Measurements from ENCODE around the gene GNAZ.

Gene GNAZ

GRCh38 chr22:23085351-23085671 is 15.0 kb downstream of the GNAZ start:
- Histone ChIP-seq H3K27me3 (replicated peaks; ENCODE audit: control insufficient read depth, insufficient read depth, low read length, poor library complexity, severe bottlenecking) (no peaks in the 10 kb centered on the region), H3K27ac (ENCODE audit: insufficient read depth, low read length, poor library complexity, severe bottlenecking) (no peak overlapping the region), H3K4me1 (ENCODE audit: control insufficient read depth, insufficient read depth, low read length, poor library complexity, severe bottlenecking) (peaks cover 4% of the 10 kb centered on the region), H3K4me3 (ENCODE audit: insufficient read depth, low read depth, low read length, poor library complexity, severe bottlenecking) (no peak overlapping the region), H3K9me3 (ENCODE audit: control insufficient read depth, low read length) (no peaks in the 10 kb centered on the region), H3K36me3 (ENCODE audit: control insufficient read depth, insufficient read depth, low read length) (no peaks in the 10 kb centered on the region)
- DNase-seq = no peak

- no peaks in the 10 kb centered on the region for H3K9me3 ChIP-seq (ENCODE audit: control insufficient read depth, low read length)
- H3K36me3 ChIP-seq (ENCODE audit: control insufficient read depth, insufficient read depth, low read length) = no peaks in the 10 kb centered on the region
- H3K27me3 ChIP-seq (replicated peaks; ENCODE audit: control insufficient read depth, insufficient read depth, low read length, poor library complexity, severe bottlenecking) = no peaks in the 10 kb centered on the region
- no peak for DNase-seq
- no peak overlapping the region for H3K4me3 ChIP-seq (ENCODE audit: insufficient read depth, low read depth, low read length, poor library complexity, severe bottlenecking)
- H3K4me1 ChIP-seq (ENCODE audit: control insufficient read depth, insufficient read depth, low read length, poor library complexity, severe bottlenecking) = peaks cover 4% of the 10 kb centered on the region
- H3K27ac ChIP-seq (ENCODE audit: insufficient read depth, low read length, poor library complexity, severe bottlenecking) = no peak overlapping the region
Measured at GRCh38 chr22:23085785-23086184, 15.5 kb downstream of the GNAZ start.

GRCh38 chr22:23086263-23086662 is 15.9 kb downstream of the GNAZ start:
- H3K9me3 ChIP-seq (ENCODE audit: control insufficient read depth, low read length) = no peaks in the 10 kb centered on the region
- H3K36me3 ChIP-seq (ENCODE audit: control insufficient read depth, insufficient read depth, low read length) = no peaks in the 10 kb centered on the region
- no peaks in the 10 kb centered on the region for H3K27me3 ChIP-seq (replicated peaks; ENCODE audit: control insufficient read depth, insufficient read depth, low read length, poor library complexity, severe bottlenecking)
- no peak overlapping the region for H3K27ac ChIP-seq (ENCODE audit: insufficient read depth, low read length, poor library complexity, severe bottlenecking)
- DNase-seq = no peak
- H3K4me1 ChIP-seq (ENCODE audit: control insufficient read depth, insufficient read depth, low read length, poor library complexity, severe bottlenecking) = peaks cover 4% of the 10 kb centered on the region
- no peak overlapping the region for H3K4me3 ChIP-seq (ENCODE audit: insufficient read depth, low read depth, low read length, poor library complexity, severe bottlenecking)

- peaks cover 4% of the 10 kb centered on the region for H3K4me1 ChIP-seq (ENCODE audit: control insufficient read depth, insufficient read depth, low read length, poor library complexity, severe bottlenecking)
- H3K27ac ChIP-seq (ENCODE audit: insufficient read depth, low read length, poor library complexity, severe bottlenecking) = no peak overlapping the region
- no peak overlapping the region for H3K4me3 ChIP-seq (ENCODE audit: insufficient read depth, low read depth, low read length, poor library complexity, severe bottlenecking)
- no peaks in the 10 kb centered on the region for H3K9me3 ChIP-seq (ENCODE audit: control insufficient read depth, low read length)
- H3K36me3 ChIP-seq (ENCODE audit: control insufficient read depth, insufficient read depth, low read length) = no peaks in the 10 kb centered on the region
- no peaks in the 10 kb centered on the region for H3K27me3 ChIP-seq (replicated peaks; ENCODE audit: control insufficient read depth, insufficient read depth, low read length, poor library complexity, severe bottlenecking)
- DNase-seq = no peak
Measured at GRCh38 chr22:23086787-23087186, 16.5 kb downstream of the GNAZ start.

- H3K36me3 ChIP-seq (ENCODE audit: control insufficient read depth, insufficient read depth, low read length) = no peaks in the 10 kb centered on the region
- no peaks in the 10 kb centered on the region for H3K27me3 ChIP-seq (replicated peaks; ENCODE audit: control insufficient read depth, insufficient read depth, low read length, poor library complexity, severe bottlenecking)
- no peaks in the 10 kb centered on the region for H3K9me3 ChIP-seq (ENCODE audit: control insufficient read depth, low read length)
- H3K4me1 ChIP-seq (ENCODE audit: control insufficient read depth, insufficient read depth, low read length, poor library complexity, severe bottlenecking) = peaks cover 4% of the 10 kb centered on the region
- no peak overlapping the region for H3K4me3 ChIP-seq (ENCODE audit: insufficient read depth, low read depth, low read length, poor library complexity, severe bottlenecking)
- H3K27ac ChIP-seq (ENCODE audit: insufficient read depth, low read length, poor library complexity, severe bottlenecking) = no peak overlapping the region
- DNase-seq = no peak
Measured at GRCh38 chr22:23088199-23088604, 17.9 kb downstream of the GNAZ start.

GRCh38 chr22:23089010-23089409 is 18.7 kb downstream of the GNAZ start:
- no peaks in the 10 kb centered on the region for H3K27me3 ChIP-seq (replicated peaks; ENCODE audit: control insufficient read depth, insufficient read depth, low read length, poor library complexity, severe bottlenecking)
- H3K4me3 ChIP-seq (ENCODE audit: insufficient read depth, low read depth, low read length, poor library complexity, severe bottlenecking) = no peak overlapping the region
- H3K4me1 ChIP-seq (ENCODE audit: control insufficient read depth, insufficient read depth, low read length, poor library complexity, severe bottlenecking) = peaks cover 4% of the 10 kb centered on the region
- no peak overlapping the region for H3K27ac ChIP-seq (ENCODE audit: insufficient read depth, low read length, poor library complexity, severe bottlenecking)
- H3K9me3 ChIP-seq (ENCODE audit: control insufficient read depth, low read length) = no peaks in the 10 kb centered on the region
- DNase-seq = no peak
- no peaks in the 10 kb centered on the region for H3K36me3 ChIP-seq (ENCODE audit: control insufficient read depth, insufficient read depth, low read length)

GRCh38 chr22:23089633-23090456 is 19.5 kb downstream of the GNAZ start:
- H3K4me3 ChIP-seq (ENCODE audit: insufficient read depth, low read depth, low read length, poor library complexity, severe bottlenecking) = no peak overlapping the region
- H3K27ac ChIP-seq (ENCODE audit: insufficient read depth, low read length, poor library complexity, severe bottlenecking) = no peak overlapping the region
- no peak for DNase-seq
- no peaks in the 10 kb centered on the region for H3K27me3 ChIP-seq (replicated peaks; ENCODE audit: control insufficient read depth, insufficient read depth, low read length, poor library complexity, severe bottlenecking)
- no peaks in the 10 kb centered on the region for H3K36me3 ChIP-seq (ENCODE audit: control insufficient read depth, insufficient read depth, low read length)
- no peaks in the 10 kb centered on the region for H3K9me3 ChIP-seq (ENCODE audit: control insufficient read depth, low read length)
- peaks cover 4% of the 10 kb centered on the region for H3K4me1 ChIP-seq (ENCODE audit: control insufficient read depth, insufficient read depth, low read length, poor library complexity, severe bottlenecking)

GRCh38 chr22:23090457-23090835 is 20.1 kb downstream of the GNAZ start:
- Histone ChIP-seq H3K9me3 (ENCODE audit: control insufficient read depth, low read length) (no peaks in the 10 kb centered on the region), H3K36me3 (ENCODE audit: control insufficient read depth, insufficient read depth, low read length) (no peaks in the 10 kb centered on the region), H3K27ac (ENCODE audit: insufficient read depth, low read length, poor library complexity, severe bottlenecking) (no peak overlapping the region), H3K4me3 (ENCODE audit: insufficient read depth, low read depth, low read length, poor library complexity, severe bottlenecking) (no peak overlapping the region), H3K4me1 (ENCODE audit: control insufficient read depth, insufficient read depth, low read length, poor library complexity, severe bottlenecking) (peaks cover 4% of the 10 kb centered on the region), H3K27me3 (replicated peaks; ENCODE audit: control insufficient read depth, insufficient read depth, low read length, poor library complexity, severe bottlenecking) (no peaks in the 10 kb centered on the region)
- no peak for DNase-seq

GRCh38 chr22:23091760-23092159 is 21.4 kb downstream of the GNAZ start:
- Histone ChIP-seq H3K9me3 (ENCODE audit: control insufficient read depth, low read length) (no peaks in the 10 kb centered on the region), H3K36me3 (ENCODE audit: control insufficient read depth, insufficient read depth, low read length) (no peaks in the 10 kb centered on the region)
- DNase-seq = no peak

GRCh38 chr22:23092217-23092955 is 22.1 kb downstream of the GNAZ start:
- no peaks in the 10 kb centered on the region for H3K36me3 ChIP-seq (ENCODE audit: control insufficient read depth, insufficient read depth, low read length)
- H3K27me3 ChIP-seq (replicated peaks; ENCODE audit: control insufficient read depth, insufficient read depth, low read length, poor library complexity, severe bottlenecking) = no peaks in the 10 kb centered on the region
- H3K27ac ChIP-seq (ENCODE audit: insufficient read depth, low read length, poor library complexity, severe bottlenecking) = no peak overlapping the region
- peaks cover 4% of the 10 kb centered on the region for H3K4me1 ChIP-seq (ENCODE audit: control insufficient read depth, insufficient read depth, low read length, poor library complexity, severe bottlenecking)
- H3K9me3 ChIP-seq (ENCODE audit: control insufficient read depth, low read length) = no peaks in the 10 kb centered on the region
- DNase-seq = no peak
- no peak overlapping the region for H3K4me3 ChIP-seq (ENCODE audit: insufficient read depth, low read depth, low read length, poor library complexity, severe bottlenecking)

More at GRCh38 chr22:23091760-23092159, 21.4 kb downstream of the GNAZ start:
- H3K27me3 ChIP-seq (replicated peaks; ENCODE audit: control insufficient read depth, insufficient read depth, low read length, poor library complexity, severe bottlenecking) = no peaks in the 10 kb centered on the region
- H3K4me3 ChIP-seq (ENCODE audit: insufficient read depth, low read depth, low read length, poor library complexity, severe bottlenecking) = no peak overlapping the region
- H3K27ac ChIP-seq (ENCODE audit: insufficient read depth, low read length, poor library complexity, severe bottlenecking) = no peak overlapping the region
- H3K4me1 ChIP-seq (ENCODE audit: control insufficient read depth, insufficient read depth, low read length, poor library complexity, severe bottlenecking) = peaks cover 4% of the 10 kb centered on the region

Data from effector memory CD4-positive, alpha-beta T cell (primary cell).